HG02943 (cell line): Measurements from ENCODE around the gene LAMA5.

ENCODE experiments used
- ATAC-seq: cut with Tn5 transposase; IDR thresholded peaks from one replicate; pipeline ENCODE4 v1.9.1; 2021; ENCODE audit warnings: mild to moderate bottlenecking, low read depth, moderate library complexity; ENCODE audit not compliant: unreplicated experiment

LAMA5 gene

DNA sequence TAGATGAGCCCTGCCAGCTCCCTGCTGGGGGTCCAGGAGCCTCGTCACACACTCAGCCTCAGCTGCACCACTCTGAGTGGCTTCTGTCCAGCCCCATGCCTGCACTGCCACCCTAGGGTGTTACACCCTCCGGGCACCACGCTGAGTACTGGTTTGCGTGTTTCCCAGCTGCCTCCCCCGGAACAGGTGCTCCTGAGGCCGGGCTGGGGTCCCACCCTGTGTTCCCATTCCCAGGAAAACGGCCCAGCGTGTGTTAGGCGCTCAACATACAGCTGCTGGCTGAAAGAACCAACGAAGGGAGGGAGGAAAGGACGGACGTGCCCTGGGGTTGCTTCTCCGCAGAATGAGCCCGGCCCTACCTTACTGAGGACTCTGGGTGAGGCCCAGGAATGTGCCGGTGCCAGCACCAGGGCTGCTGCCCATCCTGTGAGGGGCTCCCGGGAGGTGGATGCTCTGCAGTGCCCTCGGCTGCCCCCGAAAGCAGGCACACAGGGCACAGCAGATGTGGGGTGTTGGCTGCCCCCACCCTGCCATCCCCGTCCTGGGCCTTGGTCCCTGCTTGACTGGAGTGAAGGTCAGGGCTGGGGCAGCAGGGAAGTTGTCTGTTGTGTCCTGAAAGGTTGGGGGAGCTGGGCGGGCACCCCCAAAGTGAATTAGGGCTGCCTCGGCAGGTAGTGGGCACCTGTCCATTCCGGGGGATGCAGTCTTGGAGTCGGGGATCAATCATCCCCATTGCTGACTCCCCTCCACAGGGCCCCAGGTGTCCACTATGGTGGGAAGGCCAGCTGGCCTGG, 16.3 kb downstream of the LAMA5 start:
- no peak for ATAC-seq

DNA sequence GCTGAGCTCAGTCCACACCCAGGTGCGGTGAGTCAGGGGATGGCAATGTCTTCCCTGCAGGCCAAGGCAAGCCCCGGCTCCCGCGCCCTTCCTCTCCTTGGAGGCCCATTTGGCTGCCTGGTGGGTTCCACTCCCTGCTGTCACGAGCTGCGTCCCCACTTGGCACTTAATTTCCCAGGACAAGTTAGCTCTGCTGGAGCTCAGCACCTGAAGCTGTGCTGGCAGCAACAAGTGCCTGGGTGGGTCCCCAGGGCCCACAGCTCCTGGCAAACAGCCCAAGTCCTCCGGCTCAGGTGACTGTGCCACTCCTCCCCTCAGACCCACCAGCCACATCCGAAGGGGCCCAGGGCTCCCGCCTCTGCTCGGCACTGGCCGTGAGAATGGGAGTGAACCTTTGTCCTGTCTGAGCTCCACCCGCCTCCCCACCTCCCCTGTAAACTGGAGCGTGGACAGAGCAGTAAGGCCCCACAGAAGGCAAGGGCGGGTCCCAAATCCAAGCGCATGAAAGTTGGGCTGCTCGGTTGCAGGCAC, 16.9 kb downstream of the LAMA5 start:
- ATAC-seq, result no peak

DNA sequence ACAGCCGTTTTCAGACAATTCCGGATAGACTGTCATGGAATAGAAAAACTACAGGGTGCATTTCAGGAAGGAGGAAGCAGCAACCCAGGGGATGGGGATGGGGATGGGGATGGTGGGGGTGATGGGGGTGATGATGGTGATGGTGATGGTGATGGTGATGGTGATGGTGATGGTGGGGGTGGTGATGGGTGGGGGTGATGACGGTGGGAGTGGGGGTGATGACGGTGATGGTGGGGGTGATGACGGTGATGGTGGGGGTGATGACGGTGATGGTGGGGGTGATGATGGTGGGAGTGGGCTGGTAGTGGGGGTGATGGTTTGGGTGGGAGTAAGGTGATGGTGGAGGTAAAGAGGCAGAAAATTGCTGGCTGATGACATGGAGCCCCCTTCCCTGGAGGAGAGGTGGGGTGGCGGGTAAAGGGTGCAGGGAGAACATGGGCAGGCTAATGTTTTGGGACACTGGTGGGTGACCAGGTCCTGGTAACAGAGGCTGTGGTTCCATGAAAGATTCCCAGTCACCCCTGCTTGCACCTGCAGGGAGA, 17.5 kb downstream of the LAMA5 start:
- ATAC-seq, result no peak

DNA sequence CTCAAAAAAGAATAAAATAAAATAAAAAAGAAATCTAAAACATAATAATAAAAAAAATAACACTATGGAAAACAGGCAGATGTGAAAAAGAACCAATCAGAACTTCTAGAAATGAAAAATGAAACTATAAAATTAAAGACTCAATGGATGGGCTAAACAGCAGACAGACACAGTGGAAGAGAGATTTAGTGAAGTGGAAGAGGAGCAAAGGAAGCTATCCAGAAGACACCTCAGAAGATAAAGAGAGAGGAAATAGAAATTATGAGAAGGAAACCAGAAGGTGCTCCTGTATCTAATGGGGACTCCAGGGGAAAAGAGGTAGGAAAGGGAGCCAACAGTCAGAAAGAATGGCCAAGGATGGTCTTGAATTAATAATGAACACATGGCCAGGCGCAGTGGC, 18.5 kb downstream of the LAMA5 start:
- no peak for ATAC-seq

DNA sequence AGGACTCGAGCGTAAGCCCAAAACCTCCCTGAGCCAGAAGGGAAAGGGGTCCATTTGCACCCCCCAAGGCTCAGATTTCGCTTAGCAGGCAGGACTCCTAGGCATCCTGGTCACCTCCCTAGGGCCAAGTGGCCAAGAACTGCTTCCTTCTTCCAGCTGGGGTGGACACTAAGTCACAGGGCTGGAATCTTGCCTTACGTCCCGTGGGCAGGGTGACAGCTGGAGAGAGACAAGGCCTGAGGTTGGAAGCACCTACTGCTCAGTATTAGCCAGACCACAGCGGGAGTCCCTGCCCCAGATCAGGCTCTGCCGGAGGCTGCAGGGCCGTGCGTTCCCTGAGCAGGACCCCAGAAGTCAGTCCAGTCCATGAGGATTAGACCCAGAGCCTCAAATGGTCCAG, 19.7 kb downstream of the LAMA5 start:
- no peak for ATAC-seq

DNA sequence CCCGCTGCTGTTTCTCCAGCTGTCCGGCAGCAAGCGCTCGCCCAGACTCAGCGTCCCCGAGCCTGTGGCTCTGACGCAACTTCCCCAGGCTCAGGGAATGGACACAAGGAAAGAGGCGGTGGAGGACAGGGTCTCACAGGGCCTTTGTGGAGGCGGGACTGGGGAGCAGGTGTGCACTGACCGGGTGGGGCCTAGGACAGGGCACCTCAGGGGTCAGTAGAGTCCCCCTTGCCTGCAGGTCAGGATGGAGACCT, 20.0 kb downstream of the LAMA5 start:
- ATAC-seq, result no peak

DNA sequence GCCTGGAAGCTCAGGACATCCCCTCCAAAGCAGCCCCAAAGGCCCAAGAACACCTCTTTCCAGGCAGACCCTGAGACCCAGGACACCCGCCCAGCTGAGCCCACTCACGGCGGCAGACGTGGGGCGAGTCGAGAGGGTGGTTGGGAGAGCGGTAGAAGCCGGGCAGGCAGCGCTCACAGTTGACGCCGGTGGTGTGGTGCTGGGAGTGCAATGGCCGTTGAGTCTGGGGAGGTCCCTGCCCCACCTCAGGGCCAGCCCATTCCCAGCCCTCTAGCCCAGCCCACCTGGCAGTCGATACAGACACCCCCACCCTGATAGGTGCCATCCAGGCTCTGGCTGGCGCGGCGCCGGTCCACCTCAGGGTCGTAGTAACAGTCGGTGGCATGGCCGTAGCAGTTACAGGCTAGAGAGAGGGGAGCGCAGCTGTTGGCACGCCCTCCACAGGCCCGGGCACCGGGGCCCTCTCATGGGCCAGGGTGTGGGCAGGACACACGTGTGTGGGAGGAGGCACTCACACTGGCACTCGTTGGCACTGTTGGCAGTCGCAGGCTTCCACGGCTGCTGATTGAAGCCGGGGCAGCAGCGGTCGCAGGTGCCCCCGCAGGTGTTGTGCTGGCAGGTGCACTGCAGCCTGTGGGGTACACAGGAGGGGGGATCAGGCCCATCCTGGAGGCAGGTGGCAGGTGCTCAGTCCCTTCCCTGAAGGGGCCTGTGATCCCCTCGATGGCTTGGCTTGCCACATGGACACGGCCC, 20.5 kb downstream of the LAMA5 start:
- no peak for ATAC-seq

DNA sequence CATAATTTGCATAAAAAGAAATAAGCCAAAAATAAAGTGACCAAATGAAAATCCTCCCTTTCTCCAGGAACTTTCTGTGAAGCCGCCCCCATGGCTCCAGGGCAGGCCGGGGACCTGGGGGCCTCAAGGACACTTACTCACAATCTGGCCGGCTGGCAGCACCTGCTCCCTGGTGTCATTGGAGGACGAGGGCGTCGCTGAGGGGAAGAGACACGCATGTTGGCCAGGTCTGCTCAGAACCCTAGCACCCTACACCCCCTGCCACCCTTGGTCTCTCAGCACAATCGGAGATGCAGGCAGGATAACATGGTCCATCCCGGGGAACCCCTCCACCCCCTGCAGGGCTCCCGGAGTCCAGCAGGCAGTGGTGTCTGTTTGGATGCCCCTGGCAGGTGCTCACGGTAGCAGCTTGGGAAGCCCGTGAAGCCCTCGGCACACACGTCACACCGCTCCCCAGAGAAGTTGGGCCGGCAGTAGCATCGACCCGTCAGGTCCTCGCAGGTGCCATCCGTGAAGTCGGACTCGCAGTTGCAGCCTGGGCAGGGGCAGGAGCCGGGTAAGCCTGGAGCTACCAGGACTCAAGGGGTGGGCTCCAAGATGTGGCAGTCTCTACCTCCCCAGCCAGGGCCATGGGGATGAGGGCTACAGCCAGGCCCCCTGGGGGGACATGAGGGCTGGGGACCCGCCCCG, 21.3 kb downstream of the LAMA5 start:
- no peak for ATAC-seq

DNA sequence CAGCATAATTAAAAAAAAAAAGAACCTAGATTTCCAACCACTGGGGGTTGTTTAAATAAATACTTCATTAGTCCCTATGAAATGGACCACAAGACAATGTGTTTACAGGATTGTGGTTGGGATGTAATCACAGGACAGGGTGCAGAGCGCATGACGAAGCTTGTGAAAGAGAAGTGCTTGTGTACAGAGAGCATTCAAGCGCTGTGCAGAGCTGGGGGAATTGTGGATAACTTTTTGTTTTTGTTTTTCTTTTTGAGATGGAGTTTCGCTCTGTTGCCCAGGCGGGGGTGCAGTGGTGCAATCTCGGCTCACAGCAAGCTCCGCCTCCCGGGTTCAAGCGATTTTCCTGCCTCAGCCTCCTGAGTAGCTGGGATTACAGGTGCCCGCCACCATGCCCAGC, 22.3 kb downstream of the LAMA5 start:
- ATAC-seq, result no peak

DNA sequence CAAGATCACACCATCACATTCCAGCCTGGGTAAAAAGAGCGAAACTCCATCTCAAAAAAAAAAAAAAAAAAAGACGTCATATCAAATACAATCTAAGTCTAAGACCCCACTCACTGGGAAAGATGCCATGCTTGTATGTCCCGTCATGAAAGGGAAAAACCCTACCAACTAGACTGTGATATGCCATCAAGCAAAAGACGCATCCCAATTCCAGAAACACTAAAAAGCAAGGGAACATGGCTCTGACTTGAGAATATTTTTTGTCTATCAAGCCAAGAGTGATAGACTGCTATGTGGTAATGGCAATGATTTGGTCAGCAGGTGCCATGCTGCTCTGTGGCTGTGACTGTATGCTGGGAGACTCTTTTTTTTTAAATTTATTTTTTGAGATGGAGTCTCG, 23.0 kb downstream of the LAMA5 start:
- ATAC-seq, result no peak

DNA sequence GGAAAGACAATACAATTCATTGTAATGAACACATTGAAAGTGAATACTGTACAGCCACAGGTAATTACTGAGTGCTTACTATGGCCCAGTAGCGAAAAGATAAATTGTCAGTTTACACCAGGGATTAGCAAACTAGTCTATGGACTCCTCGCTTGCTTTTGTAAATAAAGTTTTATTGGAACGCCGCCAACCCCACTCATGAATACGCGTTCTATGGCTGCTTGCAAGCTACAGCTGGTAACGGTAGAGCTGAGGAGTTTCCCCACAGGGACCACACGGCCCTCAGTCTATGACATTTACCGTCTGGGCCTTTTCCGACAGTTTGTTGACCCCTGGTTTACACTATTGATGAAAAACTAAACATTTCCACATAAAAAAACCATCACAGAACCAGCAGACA, 24.2 kb downstream of the LAMA5 start:
- ATAC-seq, result no peak

DNA sequence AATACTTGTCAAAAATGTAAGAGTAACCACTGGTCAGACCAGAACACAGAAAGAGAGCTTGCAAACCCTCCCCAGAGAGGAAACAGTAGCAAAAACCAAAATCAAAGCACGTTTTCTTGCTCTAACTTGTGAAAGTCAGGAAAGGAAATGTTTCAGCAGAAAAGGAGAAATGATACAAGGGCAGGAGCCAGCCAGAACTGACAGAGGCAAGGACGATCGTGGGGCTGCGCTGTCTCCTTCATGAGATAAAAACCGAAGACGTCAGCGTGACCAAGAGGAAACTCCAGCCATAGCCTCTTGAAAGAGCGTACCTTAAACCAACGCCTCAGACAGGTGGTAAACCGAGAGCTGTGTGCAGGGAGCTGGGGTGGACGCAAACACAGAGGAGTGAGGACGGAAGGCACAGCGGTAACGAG, 27.5 kb downstream of the LAMA5 start:
- ATAC-seq, result no peak

DNA sequence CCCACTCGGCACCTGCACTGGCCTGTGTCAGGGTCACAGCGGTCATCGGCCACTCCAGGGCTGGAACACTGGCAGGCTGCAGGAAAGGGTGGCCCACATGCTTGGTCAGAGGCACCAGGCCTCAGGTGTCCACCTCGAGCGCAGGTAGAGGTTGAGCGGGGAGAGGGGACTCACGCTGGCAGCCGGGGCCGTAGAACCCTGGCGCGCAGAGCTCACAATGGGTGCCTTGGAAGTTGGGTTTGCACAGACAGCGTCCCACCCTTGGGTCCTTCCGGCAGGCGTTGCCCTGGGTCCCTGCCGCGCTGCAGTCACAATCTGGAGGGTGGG, 28.9 kb downstream of the LAMA5 start:
- ATAC-seq, result no peak

DNA sequence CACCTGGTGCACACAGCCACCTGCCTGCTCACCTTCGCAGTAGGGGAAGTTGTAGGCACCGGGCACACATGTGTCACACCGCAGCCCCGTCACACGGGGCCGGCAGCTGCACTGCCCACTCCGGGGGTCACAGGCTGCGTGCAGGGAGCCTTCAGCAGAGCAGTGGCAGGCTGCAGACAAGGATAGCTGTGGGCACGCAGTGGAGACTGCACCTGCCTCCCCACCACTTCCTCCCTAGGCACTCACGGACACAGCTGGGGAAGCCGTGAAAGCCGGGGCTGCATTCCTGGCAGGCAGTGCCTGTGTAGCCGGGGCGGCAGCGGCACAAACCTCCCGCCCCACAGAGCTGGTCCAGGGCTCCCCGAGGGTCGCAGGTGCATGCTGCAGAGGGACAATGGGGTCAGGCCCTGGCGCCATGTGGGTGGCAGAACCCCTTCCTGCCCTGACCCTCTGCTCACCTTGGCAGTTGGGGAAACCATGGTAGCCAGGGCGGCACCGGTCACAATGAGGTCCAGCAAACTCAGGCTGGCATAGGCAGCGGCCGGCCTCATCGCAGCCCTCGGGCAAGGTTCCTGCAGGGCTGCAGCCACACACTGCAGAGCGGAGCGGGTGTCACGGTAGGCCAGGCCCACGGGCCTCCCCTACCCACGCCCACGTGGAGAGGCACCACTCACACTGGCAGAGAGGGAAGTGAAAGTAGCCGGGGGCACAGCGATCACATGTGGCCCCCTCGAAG, 29.4 kb downstream of the LAMA5 start:
- no peak for ATAC-seq

DNA sequence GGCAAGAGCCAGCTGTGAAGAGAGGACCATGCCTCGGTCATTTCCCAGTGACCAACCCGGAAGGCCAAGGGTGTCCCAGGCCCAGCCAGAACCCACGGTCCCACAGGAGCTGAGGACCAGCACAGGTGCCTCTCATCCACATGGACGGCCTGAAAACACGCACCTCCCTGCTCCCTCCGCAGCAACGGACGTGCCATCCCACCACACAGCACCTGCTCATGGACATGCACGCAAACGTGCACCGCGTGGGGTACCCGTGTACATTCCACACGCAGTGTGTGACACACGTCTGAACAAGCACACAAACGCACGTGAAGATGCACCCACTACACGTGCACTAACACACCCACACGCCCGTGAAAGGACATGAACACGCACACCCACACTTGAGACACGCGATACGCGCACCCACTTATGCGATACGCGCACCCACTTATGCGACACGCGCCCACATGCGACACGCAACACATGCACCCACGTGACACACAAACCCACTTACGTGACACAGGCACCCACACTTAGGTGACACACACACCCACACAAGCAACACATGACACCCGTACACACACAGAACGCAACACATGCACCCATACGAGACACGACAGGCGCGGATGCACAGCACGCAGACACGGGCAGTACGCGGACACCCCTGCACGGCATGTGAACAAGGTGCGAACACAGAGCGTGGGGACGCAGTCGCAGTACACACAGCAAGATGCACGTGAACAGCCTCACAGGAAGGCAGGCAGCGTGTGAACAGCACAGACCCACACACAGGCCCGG, 30.1 kb downstream of the LAMA5 start:
- ATAC-seq, result no peak

DNA sequence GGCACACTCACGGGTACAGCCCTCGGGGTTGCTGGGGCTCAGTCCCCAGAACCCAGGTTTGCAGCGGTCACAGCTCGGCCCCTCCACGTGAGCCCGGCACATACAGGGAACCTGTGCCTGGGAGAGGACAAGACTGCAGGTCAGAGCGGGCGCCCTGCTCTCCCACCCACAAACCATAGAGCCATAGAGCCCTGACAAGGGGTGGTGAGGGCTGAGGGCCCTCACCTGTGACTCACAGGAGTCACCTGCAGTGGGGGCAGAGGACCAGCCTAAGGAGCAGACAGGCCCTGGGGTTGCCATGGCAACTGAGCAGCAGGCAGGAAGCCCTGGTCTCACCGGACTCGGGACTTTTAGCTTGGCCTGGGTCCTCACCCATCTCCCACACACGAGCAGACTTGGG, 30.8 kb downstream of the LAMA5 start:
- no peak for ATAC-seq

DNA sequence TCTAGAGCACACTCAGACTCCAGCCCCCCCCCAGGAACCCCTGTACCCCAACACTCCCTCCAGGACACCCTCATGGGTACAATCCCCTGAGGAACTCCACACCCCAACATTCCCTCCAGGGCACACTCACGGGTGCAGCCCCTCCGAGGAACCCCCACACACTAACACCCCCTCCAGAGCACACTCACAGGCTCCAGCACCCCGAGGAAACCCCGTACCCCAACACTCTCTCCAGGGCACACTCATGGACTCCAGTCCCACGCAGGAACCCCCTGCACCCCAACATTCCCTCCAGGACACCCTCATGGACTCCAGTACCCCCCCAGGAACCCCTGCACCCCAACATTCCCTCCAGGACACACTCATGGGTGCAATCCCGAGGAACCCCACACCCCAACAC, 31.6 kb downstream of the LAMA5 start:
- ATAC-seq, result no peak

DNA sequence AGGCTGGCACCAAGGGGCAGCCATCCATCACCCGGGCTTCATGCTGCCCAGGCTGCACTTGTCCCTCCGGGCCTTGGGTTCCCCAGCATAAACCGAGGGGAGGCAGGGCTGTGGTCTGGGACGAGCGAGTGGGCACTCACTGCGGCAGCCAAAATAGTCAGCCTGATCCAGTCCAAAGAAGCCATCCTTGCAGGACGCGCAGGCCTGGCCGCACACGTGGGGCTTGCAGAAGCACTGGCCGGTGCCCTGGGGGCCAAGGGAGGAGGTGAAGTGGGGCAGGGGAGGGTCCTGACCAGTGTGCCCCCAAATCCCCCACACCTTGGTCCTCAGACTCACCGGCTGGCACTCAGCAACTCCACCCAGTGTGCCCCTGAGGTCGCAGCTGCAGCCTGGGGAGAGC, 32.2 kb downstream of the LAMA5 start:
- ATAC-seq, result no peak

DNA sequence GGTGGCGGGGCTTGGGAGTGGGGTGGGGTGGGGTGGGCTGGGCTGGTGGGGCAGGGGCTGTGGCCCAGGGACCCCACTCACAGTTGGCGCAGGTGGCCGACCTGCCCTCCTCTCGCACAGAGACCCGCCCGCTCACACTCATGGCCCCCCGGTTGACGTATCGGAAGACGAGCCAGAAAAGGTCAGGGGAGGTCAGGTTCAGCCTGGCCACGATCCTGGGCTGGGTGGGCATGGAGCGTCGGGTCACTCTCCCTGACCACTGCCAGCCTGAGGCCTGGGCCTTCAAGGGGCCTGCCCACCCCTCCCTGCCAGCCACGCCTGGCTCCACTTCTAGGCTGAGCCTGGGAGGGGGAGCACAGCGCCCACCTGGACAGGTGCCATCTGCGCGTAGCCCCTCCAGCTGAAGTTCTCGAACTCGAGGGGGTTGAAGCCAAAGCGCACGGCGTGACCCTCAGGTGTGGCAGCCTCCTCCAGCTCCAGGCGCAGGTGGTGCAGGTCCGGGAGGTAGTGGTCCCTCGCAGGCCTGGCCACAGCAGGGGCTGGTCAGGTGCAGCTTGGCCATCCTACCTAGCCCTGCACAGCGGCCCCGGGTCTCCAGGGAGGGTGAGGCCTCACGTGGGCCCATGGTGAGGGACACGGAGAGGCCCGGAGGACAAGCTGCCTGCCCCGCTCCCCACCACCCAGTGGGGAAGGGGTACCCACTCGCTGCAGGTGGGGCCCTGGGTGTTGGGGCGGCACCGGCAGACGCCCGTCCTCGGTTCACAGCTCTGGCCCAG, 33.1 kb downstream of the LAMA5 start:
- no peak for ATAC-seq
